ENCODE results near the gene TPRX1.
"Not testable (repeated sequence)": the region's sequence is repeated elsewhere in the genome, so short reads cannot be mapped to it uniquely, and the experiment has no call there.

Gene TPRX1

GRCh38 chr19:47778049-47778953 lies 26.1 kb downstream of the TPRX1 start, which contains the start of gene SELENOW:
TSS of gene SELENOW (plus strand) at chr19:47778703. CDS start at chr19:47778786, 83 bp downstream.
- Histone ChIP-seq H3K27me3 (ENCODE audit: insufficient read depth, low read depth, severe bottlenecking) (no peaks in the 10 kb centered on the region), H3K36me3 (peaks cover 24% of the 10 kb centered on the region), H3K4me3 (ENCODE audit: low read depth, low read length) (peak within 1 kb of the TSS; percentile 95), H3K9me3 (ENCODE audit: severe bottlenecking) (no peaks in the 10 kb centered on the region), H3K27ac (peak within 1 kb of the TSS; percentile 99)
- no peak for TF ChIP-seq CTCF (IDR thresholded peaks at IDR 0.05; ENCODE audit: low read depth, low read length)
- DNase-seq: peak; percentile 82

- H3K4me3 ChIP-seq (ENCODE audit: low read depth, low read length): peak overlapping the region; percentile 95
- peaks cover 18% of the 10 kb centered on the region for H3K36me3 ChIP-seq
- H3K27ac ChIP-seq: peak overlapping the region; percentile 99
- not testable (repeated sequence) for H3K9me3 ChIP-seq (ENCODE audit: severe bottlenecking); DNase-seq; H3K27me3 ChIP-seq (ENCODE audit: insufficient read depth, low read depth, severe bottlenecking)
Observed at GRCh38 chr19:47777245-47778048, 26.9 kb downstream of the TPRX1 start.

GRCh38 chr19:47776568-47776967 lies 27.8 kb downstream of the TPRX1 start:
- TF ChIP-seq CTCF (IDR thresholded peaks at IDR 0.05; ENCODE audit: low read depth, low read length): no peak
- Histone ChIP-seq H3K4me3 (ENCODE audit: low read depth, low read length) (no peak overlapping the region), H3K36me3 (peaks cover 12% of the 10 kb centered on the region), H3K27me3 (ENCODE audit: insufficient read depth, low read depth, severe bottlenecking) (no peaks in the 10 kb centered on the region), H3K27ac (no peak overlapping the region), H3K9me3 (ENCODE audit: severe bottlenecking) (no peaks in the 10 kb centered on the region)
- DNase-seq: no peak

GRCh38 chr19:47771291-47771690 lies 33.1 kb downstream of the TPRX1 start:
- not testable (repeated sequence) for H3K36me3 ChIP-seq; H3K27ac ChIP-seq; DNase-seq; H3K27me3 ChIP-seq (ENCODE audit: insufficient read depth, low read depth, severe bottlenecking); H3K4me3 ChIP-seq (ENCODE audit: low read depth, low read length); H3K9me3 ChIP-seq (ENCODE audit: severe bottlenecking)

- DNase-seq: no peak
- no peak for TF ChIP-seq CTCF (IDR thresholded peaks at IDR 0.05; ENCODE audit: low read depth, low read length)
Observed at GRCh38 chr19:47769534-47769933, 34.8 kb downstream of the TPRX1 start.

GRCh38 chr19:47768604-47769003 lies 35.7 kb downstream of the TPRX1 start:
- Histone ChIP-seq H3K27me3 (ENCODE audit: insufficient read depth, low read depth, severe bottlenecking) (no peaks in the 10 kb centered on the region), H3K36me3 (no peaks in the 10 kb centered on the region), H3K9me3 (ENCODE audit: severe bottlenecking) (no peaks in the 10 kb centered on the region), H3K4me3 (ENCODE audit: low read depth, low read length) (no peak overlapping the region), H3K27ac (no peak overlapping the region)
- TF ChIP-seq CTCF (IDR thresholded peaks at IDR 0.05; ENCODE audit: low read depth, low read length): no peak
- no peak for DNase-seq

More at GRCh38 chr19:47769534-47769933, 34.8 kb downstream of the TPRX1 start:
- H3K27me3 ChIP-seq (ENCODE audit: insufficient read depth, low read depth, severe bottlenecking): no peaks in the 10 kb centered on the region
- no peaks in the 10 kb centered on the region for H3K36me3 ChIP-seq
- H3K4me3 ChIP-seq (ENCODE audit: low read depth, low read length): no peak overlapping the region
- H3K9me3 ChIP-seq (ENCODE audit: severe bottlenecking): no peaks in the 10 kb centered on the region
- no peak overlapping the region for H3K27ac ChIP-seq

Data from WERI-Rb-1 (cell line).